H9 (cell line): Measurements from ENCODE around the gene RAD50. TPM values are rescaled to one million over a fixed set of nuclear protein-coding genes. Genes with fewer than 3 reads are reported as not detected.

Source experiments
- DNase-seq: peaks from one replicate; pipeline ENCODE4 v3.0.0-alpha.2; 2017
- H2AFZ ChIP-seq: one replicate; pipeline ENCODE4 v1.6.1; 2013; ENCODE audit warnings: mild to moderate bottlenecking, low read length, control low read depth, moderate library complexity
- H2AK5ac ChIP-seq: 2 replicates; pipeline ENCODE4 v1.6.1; 2013; ENCODE audit warnings: low read length, control low read depth, mixed read lengths; ENCODE audit not compliant: insufficient read length
- H2BK120ac ChIP-seq: one replicate; pipeline ENCODE4 v1.6.1; 2013; ENCODE audit warnings: low read depth, mild to moderate bottlenecking, low read length, control low read depth, inconsistent platforms; ENCODE audit not compliant: poor library complexity, severe bottlenecking
- H2BK12ac ChIP-seq: 2 replicates; pipeline ENCODE4 v1.6.1; 2013; ENCODE audit warnings: low read length, control low read depth, mixed read lengths, low read depth; ENCODE audit not compliant: insufficient read length
- H2BK15ac ChIP-seq: 2 replicates; pipeline ENCODE4 v1.6.1; 2013; ENCODE audit warnings: low read depth, low read length, control low read depth
- H2BK20ac ChIP-seq: one replicate; pipeline ENCODE4 v1.6.1; 2013; ENCODE audit warnings: low read depth, mild to moderate bottlenecking, low read length, control low read depth, inconsistent platforms; ENCODE audit not compliant: poor library complexity, severe bottlenecking
- H2BK5ac ChIP-seq: 2 replicates; pipeline ENCODE4 v1.6.1; 2013; ENCODE audit warnings: low read length, control low read depth, mixed read lengths; ENCODE audit not compliant: insufficient read length
- H3K14ac ChIP-seq: 2 replicates; pipeline ENCODE4 v1.6.1; 2013; ENCODE audit warnings: low read length, control low read depth; ENCODE audit not compliant: insufficient read depth
- H3K18ac ChIP-seq: 2 replicates; pipeline ENCODE4 v1.6.1; 2013; ENCODE audit warnings: low read depth, mild to moderate bottlenecking, mixed read lengths, low read length, control low read depth; ENCODE audit not compliant: insufficient read length
- H3K23ac ChIP-seq: 2 replicates; pipeline ENCODE4 v1.6.1; 2013; ENCODE audit warnings: low read length, control low read depth, mixed read lengths, low read depth; ENCODE audit not compliant: insufficient read length
- H3K23me2 ChIP-seq: 2 replicates; pipeline ENCODE4 v1.6.1; 2013; ENCODE audit warnings: low read depth, mild to moderate bottlenecking, mixed read lengths, low read length, control low read depth; ENCODE audit not compliant: insufficient read length, poor library complexity, severe bottlenecking
- H3K27ac ChIP-seq: 2 replicates; pipeline ENCODE4 v1.5.1; 2013; ENCODE audit warnings: low read length, control low read depth, mixed read lengths, low read depth; ENCODE audit not compliant: insufficient read length
- H3K27me3 ChIP-seq: 2 replicates; pipeline ENCODE4 v1.6.1; 2013; ENCODE audit warnings: low read length, control low read depth, inconsistent platforms; ENCODE audit not compliant: insufficient read depth
- H3K4ac ChIP-seq: 2 replicates; pipeline ENCODE4 v1.6.1; 2013; ENCODE audit warnings: low read depth, mild to moderate bottlenecking, control low read depth, inconsistent platforms, low read length, moderate library complexity
- H3K4me1 ChIP-seq: 2 replicates; pipeline ENCODE4 v1.6.1; 2013; ENCODE audit warnings: low read length, control low read depth, inconsistent platforms; ENCODE audit not compliant: insufficient read depth
- H3K4me2 ChIP-seq: 2 replicates; pipeline ENCODE4 v1.6.1; 2013; ENCODE audit warnings: low read length, control low read depth, mixed read lengths; ENCODE audit not compliant: insufficient read length, insufficient read depth
- H3K56ac ChIP-seq: 2 replicates; pipeline ENCODE4 v1.6.1; 2013; ENCODE audit warnings: low read depth, mild to moderate bottlenecking, mixed read lengths, low read length, control low read depth; ENCODE audit not compliant: insufficient read length
- H3K79me1 ChIP-seq: 2 replicates; pipeline ENCODE4 v1.6.1; 2013; ENCODE audit warnings: low read depth, mild to moderate bottlenecking, moderate library complexity, low read length, control low read depth, inconsistent platforms; ENCODE audit not compliant: insufficient read depth, poor library complexity, severe bottlenecking
- H3K79me2 ChIP-seq: 2 replicates; pipeline ENCODE4 v1.6.1; 2013; ENCODE audit warnings: low read length, control low read depth, inconsistent platforms; ENCODE audit not compliant: insufficient read depth
- H3K9ac ChIP-seq: 2 replicates; pipeline ENCODE4 v1.6.1; 2013; ENCODE audit warnings: low read length, control low read depth, mixed read lengths; ENCODE audit not compliant: insufficient read length; ENCODE audit errors: extremely low read depth
- H3K9me3 ChIP-seq: one replicate; pipeline ENCODE4 v1.6.1; 2013; ENCODE audit warnings: low read depth, low read length, inconsistent platforms; ENCODE audit not compliant: control insufficient read depth
- H3T11ph ChIP-seq: one replicate; pipeline ENCODE4 v1.6.1; 2013; ENCODE audit warnings: mild to moderate bottlenecking, low read length, control low read depth, inconsistent platforms
- H4K20me1 ChIP-seq: one replicate; pipeline ENCODE4 v1.6.1; 2013; ENCODE audit not compliant: control insufficient read depth, insufficient read length, insufficient read depth
- H4K5ac ChIP-seq: 2 replicates; pipeline ENCODE4 v1.6.1; 2013; ENCODE audit warnings: low read depth, mild to moderate bottlenecking, mixed read lengths, low read length, control low read depth; ENCODE audit not compliant: insufficient read length
- H4K8ac ChIP-seq: replicated peaks from 2 replicates; pipeline ENCODE4 v1.6.1; 2013; ENCODE audit warnings: low read length, control low read depth, mixed read lengths, low read depth; ENCODE audit not compliant: insufficient read length
- H4K91ac ChIP-seq: 2 replicates; pipeline ENCODE4 v1.6.1; 2013; ENCODE audit warnings: low read depth, mild to moderate bottlenecking, moderate library complexity, mixed read lengths, low read length, control low read depth; ENCODE audit not compliant: insufficient read length
- H3K27ac Mint-ChIP-seq, 3 experiments: 2 replicates in 2 of 3; 3 replicates in 1 of 3; pipeline ENCODE4 v1.8.0; 2020 to 2021; ENCODE audit warnings: mixed read lengths in 3 of 3, mild to moderate bottlenecking in 1 of 3, moderate library complexity in 1 of 3
- H3K27me3 Mint-ChIP-seq: 2 replicates; pipeline ENCODE4 v1.8.0; 2021; ENCODE audit warnings: low read depth, mild to moderate bottlenecking, moderate library complexity, mixed read lengths
- H3K36me3 Mint-ChIP-seq, 3 experiments: 2 replicates in 2 of 3; 3 replicates in 1 of 3; pipeline ENCODE4 v1.8.0; 2020 to 2021; ENCODE audit warnings: low read depth in 3 of 3, mixed read lengths in 3 of 3; ENCODE audit not compliant: insufficient read depth in 1 of 3
- H3K4me1 Mint-ChIP-seq, 2 experiments: 2 replicates each; pipeline ENCODE4 v1.8.0; 2020; ENCODE audit warnings: mixed read lengths in 2 of 2
- H3K4me3 Mint-ChIP-seq, 2 experiments: 2 replicates in 1 of 2; 3 replicates in 1 of 2; pipeline ENCODE4 v1.8.0; 2020 to 2021; ENCODE audit warnings: mild to moderate bottlenecking in 2 of 2, mixed read lengths in 2 of 2, moderate library complexity in 1 of 2
- H3K9me3 Mint-ChIP-seq, 2 experiments: 2 replicates in 1 of 2; 3 replicates in 1 of 2; pipeline ENCODE4 v1.8.0; 2020; ENCODE audit warnings: mild to moderate bottlenecking in 2 of 2, mixed read lengths in 2 of 2, moderate library complexity in 1 of 2
- WGBS: extraction: QIAGEN DNeasy Blood & Tissue Kit; methylation state at CpG from one replicate; pipeline ENCODE4 v1.1.7; 2013; ENCODE audit warnings: missing lambda C conversion rate, low lambda C conversion rate, mixed read lengths; ENCODE audit not compliant: insufficient read length; ENCODE audit errors: extremely low coverage; 5-methylcytosine and 5-hydroxymethylcytosine counted together
- total RNA-seq: library from RNA; stranded (reverse); gene quantifications from 2 replicates; pipeline ENCODE4 v1.2.1, GENCODE V29; 2021
- TF ChIP-seq, protein P1 (sequence below): fragments of 200-600 bp; sonication (generic); conservative IDR thresholded peaks from 3 replicates; pipeline ENCODE4 v1.8.0; 2021; ENCODE audit warnings: antibody characterized with exemption, mild to moderate bottlenecking

Gene RAD50
- total RNA-seq, 1 experiment from 2014 or later, result 46.1 TPM

DNA sequence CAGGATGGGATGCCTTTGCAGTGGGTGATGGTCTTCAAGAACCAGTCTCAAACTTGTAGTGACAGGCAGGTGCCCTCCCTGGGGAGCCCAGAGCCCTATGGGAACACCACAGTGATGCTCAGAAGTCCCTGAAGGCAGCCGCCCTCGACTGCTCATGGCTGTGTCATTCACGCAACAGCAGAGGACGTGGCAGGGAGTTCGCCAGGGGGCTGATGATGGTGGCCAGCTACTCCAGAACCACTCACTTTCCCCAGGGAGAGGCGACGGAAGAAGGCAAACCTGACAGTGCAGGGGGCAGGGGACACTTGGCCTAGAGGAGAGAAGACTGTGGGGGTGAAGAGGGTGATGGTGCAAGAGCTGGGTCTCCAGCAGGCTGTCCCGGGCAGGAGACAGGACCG lies 105.2 kb downstream of the RAD50 start:
- Histone ChIP-seq H3K18ac (no peak overlapping the region), H3K4me1 (no peaks in the 10 kb centered on the region), H3K23me2 (no peaks in the 10 kb centered on the region), H2BK5ac (no peak overlapping the region), H3K9ac (no peak overlapping the region), H3K79me1 (no peaks in the 10 kb centered on the region), H2BK12ac (no peak overlapping the region), H3K4me2 (no peak overlapping the region), H4K91ac (no peak overlapping the region), H3K23ac (no peak overlapping the region), H3K56ac (no peak overlapping the region), H3K14ac (no peak overlapping the region), H2BK20ac (no peak overlapping the region), H3K27me3 (no peaks in the 10 kb centered on the region; the same call in 1 of the 2 replicates), H2AFZ (no peak overlapping the region), H3K4ac (no peak overlapping the region), H2AK5ac (no peak overlapping the region), H4K5ac (no peak overlapping the region), H3K79me2 (no peaks in the 10 kb centered on the region), H3K27ac (no peak overlapping the region), H4K20me1 (no peaks in the 10 kb centered on the region), H2BK15ac (no peak overlapping the region), H3K9me3 (no peaks in the 10 kb centered on the region), H2BK120ac (no peak overlapping the region), H4K8ac (no peak overlapping the region), H3T11ph (no peak overlapping the region)
- peaks cover 19% of the 10 kb centered on the region for H3K27me3 Mint-ChIP-seq
- peaks cover 13 to 23% of the 10 kb centered on the region in 2 experiments for H3K4me1 Mint-ChIP-seq
- H3K27ac Mint-ChIP-seq, result no peak overlapping the region; a peak in 1 of 7 replicates
- TF ChIP-seq, protein P1, sequence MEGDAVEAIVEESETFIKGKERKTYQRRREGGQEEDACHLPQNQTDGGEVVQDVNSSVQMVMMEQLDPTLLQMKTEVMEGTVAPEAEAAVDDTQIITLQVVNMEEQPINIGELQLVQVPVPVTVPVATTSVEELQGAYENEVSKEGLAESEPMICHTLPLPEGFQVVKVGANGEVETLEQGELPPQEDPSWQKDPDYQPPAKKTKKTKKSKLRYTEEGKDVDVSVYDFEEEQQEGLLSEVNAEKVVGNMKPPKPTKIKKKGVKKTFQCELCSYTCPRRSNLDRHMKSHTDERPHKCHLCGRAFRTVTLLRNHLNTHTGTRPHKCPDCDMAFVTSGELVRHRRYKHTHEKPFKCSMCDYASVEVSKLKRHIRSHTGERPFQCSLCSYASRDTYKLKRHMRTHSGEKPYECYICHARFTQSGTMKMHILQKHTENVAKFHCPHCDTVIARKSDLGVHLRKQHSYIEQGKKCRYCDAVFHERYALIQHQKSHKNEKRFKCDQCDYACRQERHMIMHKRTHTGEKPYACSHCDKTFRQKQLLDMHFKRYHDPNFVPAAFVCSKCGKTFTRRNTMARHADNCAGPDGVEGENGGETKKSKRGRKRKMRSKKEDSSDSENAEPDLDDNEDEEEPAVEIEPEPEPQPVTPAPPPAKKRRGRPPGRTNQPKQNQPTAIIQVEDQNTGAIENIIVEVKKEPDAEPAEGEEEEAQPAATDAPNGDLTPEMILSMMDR, result no peak
- H3K4me3 Mint-ChIP-seq, result no peak overlapping the region
- no CpG with 5 or more reads among the region's 9 CpGs for WGBS
- H3K36me3 Mint-ChIP-seq, result no peaks in the 10 kb centered on the region
- H3K9me3 Mint-ChIP-seq, result no peaks in the 10 kb centered on the region; a peak in 1 of 5 replicates
- no peak for DNase-seq
